Spinal cord (tissue), 10 donors: ENCODE results near the gene NDUFAF3. TPM values are rescaled to one million over a fixed set of nuclear protein-coding genes. Genes with fewer than 3 reads are reported as not detected.
A peak's percentile ranks its signal among the peaks of the same experiment; 100 is the strongest.

Source experiments
- DNase-seq, 6 donors: peaks; one replicate each; pipeline versions ENCODE4 v3.0.0 to v3.0.0-alpha.2; 2013 to 2015; ENCODE audit warnings: low spot score in 6 of 6, low read depth in 4 of 6
- H3K27ac ChIP-seq: one replicate; pipeline ENCODE4 v1.5.1; 2013; ENCODE audit warnings: low read depth, low read length, control low read depth
- H3K27me3 ChIP-seq: one replicate; pipeline ENCODE4 v1.6.1; 2013; ENCODE audit warnings: low read length; ENCODE audit not compliant: control insufficient read depth, insufficient read depth
- H3K36me3 ChIP-seq: one replicate; pipeline ENCODE4 v1.6.1; 2013; ENCODE audit warnings: low read length; ENCODE audit not compliant: control insufficient read depth, insufficient read depth
- H3K4me1 ChIP-seq: one replicate; pipeline ENCODE4 v1.6.1; 2013; ENCODE audit warnings: low read length; ENCODE audit not compliant: control insufficient read depth, insufficient read depth
- H3K4me3 ChIP-seq: one replicate; pipeline ENCODE4 v1.5.1; 2013; ENCODE audit warnings: low read depth, low read length, control low read depth
- H3K9me3 ChIP-seq: one replicate; pipeline ENCODE4 v1.6.1; 2013; ENCODE audit warnings: low read length; ENCODE audit not compliant: control insufficient read depth, insufficient read depth
- WGBS: methylation state at CpG from one replicate; pipeline ENCODE4 v1.1.5; 2013; ENCODE audit warnings: missing lambda C conversion rate; ENCODE audit not compliant: insufficient coverage; 5-methylcytosine and 5-hydroxymethylcytosine counted together
- polyA plus RNA-seq, 2 donors: library from polyadenylated mRNA; unstranded; fragments of 120-200 nt; gene quantifications; one replicate each; pipeline ENCODE4 v1.2.1, GENCODE V29; 2013; ENCODE audit not compliant: insufficient read length in 2 of 2
- total RNA-seq, 2 donors: library from RNA; depleted of rRNA in 1 of 2; stranded (reverse); fragments of 120-200 nt in 1 of 2; fragments of >200 nt in 1 of 2; gene quantifications; one replicate each; pipeline versions ENCODE4 v1.2.3 to v1.2.4, GENCODE V29; 2013 to 2014
- donor health status: healthy.

Gene NDUFAF3
- total and polyA plus RNA-seq, 4 donors: 37.0 to 97.0 (median 74.5) TPM

GRCh38 chr3:49023775-49024174 lies 1.9 kb downstream of the NDUFAF3 start:
- H3K27ac ChIP-seq: no peak overlapping the region
- no peak overlapping the region for H3K4me3 ChIP-seq
- DNase-seq: no peak
- WGBS: 89% methylated on average over 4 of the region's 4 CpGs
- H3K9me3 ChIP-seq: no peaks in the 10 kb centered on the region
- H3K27me3 ChIP-seq: no peaks in the 10 kb centered on the region
- H3K36me3 ChIP-seq: peaks cover 51% of the 10 kb centered on the region
- peaks cover 45% of the 10 kb centered on the region for H3K4me1 ChIP-seq

GRCh38 chr3:49024449-49024848 lies 2.5 kb downstream of the NDUFAF3 start:
- Histone ChIP-seq H3K36me3 (peaks cover 51% of the 10 kb centered on the region), H3K4me1 (peaks cover 43% of the 10 kb centered on the region), H3K4me3 (no peak overlapping the region), H3K27me3 (no peaks in the 10 kb centered on the region), H3K9me3 (no peaks in the 10 kb centered on the region), H3K27ac (no peak overlapping the region)
- DNase-seq: no peak
- WGBS: 86% methylated on average over 2 of the region's 5 CpGs

- no peak overlapping the region for H3K27ac ChIP-seq
- peaks cover 37% of the 10 kb centered on the region for H3K4me1 ChIP-seq
- 80% methylated on average over 9 of the region's 13 CpGs for WGBS
- peaks cover 51% of the 10 kb centered on the region for H3K36me3 ChIP-seq
- no peaks in the 10 kb centered on the region for H3K27me3 ChIP-seq
- no peak for DNase-seq
- H3K4me3 ChIP-seq: no peak overlapping the region
- no peaks in the 10 kb centered on the region for H3K9me3 ChIP-seq
These were observed 3.3 kb downstream of the NDUFAF3 start for GRCh38 chr3:49025005-49025792.

- Histone ChIP-seq H3K4me1 (peaks cover 29% of the 10 kb centered on the region), H3K27ac (no peak overlapping the region), H3K36me3 (peaks cover 55% of the 10 kb centered on the region), H3K27me3 (no peaks in the 10 kb centered on the region), H3K4me3 (no peak overlapping the region), H3K9me3 (no peaks in the 10 kb centered on the region)
- 95% methylated on average over 7 of the region's 8 CpGs for WGBS
- DNase-seq: no peak
These were observed 4.0 kb downstream of the NDUFAF3 start for GRCh38 chr3:49025793-49026520.

GRCh38 chr3:49026536-49026935 lies 4.6 kb downstream of the NDUFAF3 start:
- no peaks in the 10 kb centered on the region for H3K9me3 ChIP-seq
- no peak overlapping the region for H3K4me3 ChIP-seq
- H3K4me1 ChIP-seq: peaks cover 29% of the 10 kb centered on the region
- 95% methylated on average over 3 of the region's 3 CpGs for WGBS
- no peak for DNase-seq
- H3K36me3 ChIP-seq: peaks cover 60% of the 10 kb centered on the region
- H3K27ac ChIP-seq: no peak overlapping the region
- H3K27me3 ChIP-seq: no peaks in the 10 kb centered on the region

GRCh38 chr3:49027634-49028033 lies 5.7 kb downstream of the NDUFAF3 start:
- H3K36me3 ChIP-seq: peaks cover 70% of the 10 kb centered on the region
- no peak for DNase-seq
- WGBS: 97% methylated on average over 7 of the region's 9 CpGs
- no peak overlapping the region for H3K27ac ChIP-seq
- H3K4me3 ChIP-seq: no peak overlapping the region
- no peaks in the 10 kb centered on the region for H3K9me3 ChIP-seq
- peaks cover 26% of the 10 kb centered on the region for H3K4me1 ChIP-seq
- H3K27me3 ChIP-seq: no peaks in the 10 kb centered on the region

- peaks cover 19% of the 10 kb centered on the region for H3K4me1 ChIP-seq
- H3K4me3 ChIP-seq: peak overlapping the region; percentile 95
- no peaks in the 10 kb centered on the region for H3K9me3 ChIP-seq
- peaks cover 71% of the 10 kb centered on the region for H3K36me3 ChIP-seq
- whole genome bisulfite sequencing: no CpG with 5 or more reads among the region's 4 CpGs
- H3K27me3 ChIP-seq: no peaks in the 10 kb centered on the region
- no peak overlapping the region for H3K27ac ChIP-seq
- DNase-seq: peak in 1 of 6 donors; percentile 2
These were observed 6.4 kb downstream of the NDUFAF3 start for GRCh38 chr3:49028298-49028672.

GRCh38 chr3:49028673-49029562 lies 7.0 kb downstream of the NDUFAF3 start, which contains the start of gene IMPDH2:
IMPDH2 (minus strand) TSS chr3:49029398; CDS start chr3:49029350, 48 bp downstream.
- Histone ChIP-seq H3K27ac (peak within 1 kb of the TSS; percentile 89), H3K9me3 (no peaks in the 10 kb centered on the region), H3K4me1 (peaks cover 17% of the 10 kb centered on the region), H3K4me3 (peak within 1 kb of the TSS; percentile 95), H3K36me3 (peaks cover 69% of the 10 kb centered on the region), H3K27me3 (no peaks in the 10 kb centered on the region)
- 2% methylated on average over 52 of the region's 55 CpGs for WGBS
- peak; percentile 87 to 98 (median 90) for DNase-seq

GRCh38 chr3:49029563-49029884 lies 7.6 kb downstream of the NDUFAF3 start:
- no CpG with 5 or more reads among the region's 7 CpGs for WGBS
- H3K4me3 ChIP-seq: peak overlapping the region; percentile 95
- H3K27me3 ChIP-seq: no peaks in the 10 kb centered on the region
- H3K9me3 ChIP-seq: no peaks in the 10 kb centered on the region
- no peak for DNase-seq
- peak overlapping the region; percentile 78 for H3K27ac ChIP-seq
- H3K4me1 ChIP-seq: peaks cover 17% of the 10 kb centered on the region
- H3K36me3 ChIP-seq: peaks cover 68% of the 10 kb centered on the region
